NCI-H446 treated with DMSO at 0.1 percent for 48 hours (cell line): ENCODE results near the gene NEURL3.

Experiments
- DNase-seq: peaks from one replicate; lab custom pipeline; 2025; lab: John Stamatoyannopoulos, UW

Gene NEURL3

GRCh38 chr2:96527286-96528005, 22.3 kb upstream of the NEURL3 start:
- DNase-seq = no peak

DNA sequence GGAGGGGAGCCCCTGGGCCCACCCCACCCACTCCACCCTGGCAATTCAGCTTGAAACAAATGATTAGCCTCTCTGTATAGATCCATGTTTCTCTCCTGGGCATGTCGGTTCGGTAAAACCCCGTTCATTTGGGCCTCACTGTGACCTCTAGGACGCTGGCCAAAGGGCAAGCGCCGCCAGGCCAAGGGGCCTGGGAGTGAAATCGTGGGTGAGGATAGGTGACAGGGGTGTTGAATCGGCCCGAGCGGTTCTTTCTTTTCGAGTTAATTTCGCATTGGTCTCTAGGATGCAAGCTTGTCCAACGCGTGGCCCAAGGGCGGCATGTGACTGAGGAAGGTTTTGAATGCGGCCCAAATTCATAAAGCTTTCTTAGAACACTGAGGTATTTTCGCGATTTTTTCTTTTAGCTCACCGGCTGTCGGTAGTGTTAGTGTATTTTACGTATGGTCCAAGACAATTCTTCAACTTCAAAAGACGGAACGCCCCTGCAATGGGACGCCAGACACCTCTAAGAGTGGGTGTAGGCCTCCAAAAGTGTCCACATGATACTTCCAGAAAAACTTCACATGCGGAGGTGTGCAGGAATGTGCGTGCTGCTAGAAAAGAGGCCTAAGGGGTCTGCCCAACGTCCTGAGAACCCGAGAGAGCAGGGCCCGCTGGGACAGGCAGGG, 21.6 kb upstream of the NEURL3 start:
- DNase-seq = no peak

DNA sequence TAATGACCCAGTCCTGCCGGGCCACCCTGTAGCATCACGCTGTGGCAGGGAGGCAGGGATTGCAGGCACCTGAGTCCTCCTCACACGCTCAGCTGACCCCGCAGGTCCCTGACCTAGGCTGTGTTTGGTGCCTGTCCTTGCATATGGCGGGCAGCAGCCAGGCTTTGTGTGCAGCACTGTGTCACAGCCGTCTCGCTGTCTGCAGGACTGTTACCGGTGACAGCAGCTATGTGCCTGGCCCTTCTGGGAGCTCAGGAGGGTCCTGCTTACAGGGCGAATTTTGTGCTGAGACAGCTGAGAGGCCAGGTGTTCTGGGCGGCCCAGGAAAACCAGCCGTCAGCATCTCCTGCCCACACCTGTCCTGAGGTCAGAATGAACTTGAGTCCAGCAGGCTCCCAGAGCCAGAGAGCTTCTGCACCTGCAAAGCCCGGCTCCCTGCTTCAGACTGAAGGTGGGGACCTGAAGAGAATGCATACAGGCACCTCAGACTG, 21.0 kb upstream of the NEURL3 start:
- no peak for DNase-seq

- no peak for DNase-seq
Measured at GRCh38 chr2:96525211-96525507, 20.0 kb upstream of the NEURL3 start.

- no peak for DNase-seq
Measured at GRCh38 chr2:96524482-96525210, 19.5 kb upstream of the NEURL3 start.

- DNase-seq = no peak
Measured at GRCh38 chr2:96523659-96524481, 18.7 kb upstream of the NEURL3 start.

DNA sequence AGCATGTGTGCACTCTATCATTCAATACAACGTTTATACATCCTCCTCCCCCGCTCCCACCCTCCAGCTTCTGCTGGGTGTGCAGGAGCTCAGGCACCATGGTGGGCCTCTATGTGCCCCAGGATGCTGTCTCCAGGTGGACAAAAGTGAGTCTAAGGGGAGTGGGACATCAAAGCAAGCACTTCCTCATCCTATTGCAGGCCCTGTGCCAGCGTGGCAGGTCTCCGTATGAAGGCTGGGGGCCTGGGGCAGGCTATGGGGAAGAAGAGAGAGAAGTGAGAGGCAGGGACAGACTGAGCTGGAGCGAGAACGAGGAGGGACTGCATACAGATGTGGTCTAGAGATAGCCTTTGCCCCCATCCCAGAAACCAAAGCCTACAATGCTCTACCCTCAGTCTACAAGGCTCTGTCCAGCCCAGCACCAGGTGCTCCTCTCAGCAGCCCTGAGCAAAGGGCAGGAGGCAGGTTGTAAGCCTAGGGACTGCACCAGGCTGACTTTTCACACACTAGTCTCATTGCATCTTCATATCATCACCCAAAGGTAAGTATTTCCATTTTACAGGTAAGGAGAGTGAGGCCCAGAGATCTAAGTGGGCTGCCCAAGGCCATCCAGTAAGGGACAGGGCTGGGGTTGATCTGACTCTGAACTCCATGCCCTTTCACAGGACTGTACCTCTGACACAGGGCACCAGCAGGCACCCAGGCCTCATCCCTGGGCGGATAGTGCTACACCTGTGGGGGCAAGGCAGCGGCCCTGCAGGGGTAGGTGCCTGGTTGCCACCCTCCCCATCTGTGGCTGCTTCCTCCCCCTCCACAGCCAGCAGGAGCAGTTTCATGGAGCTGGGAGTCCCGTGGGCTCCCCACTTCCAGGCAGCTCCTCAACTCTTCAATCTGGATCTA, 17.4 kb upstream of the NEURL3 start:
- no peak for DNase-seq

- no peak for DNase-seq
Measured at GRCh38 chr2:96521219-96521618, 16.1 kb upstream of the NEURL3 start.

GRCh38 chr2:96520697-96521096, 15.5 kb upstream of the NEURL3 start:
- no peak for DNase-seq

DNA sequence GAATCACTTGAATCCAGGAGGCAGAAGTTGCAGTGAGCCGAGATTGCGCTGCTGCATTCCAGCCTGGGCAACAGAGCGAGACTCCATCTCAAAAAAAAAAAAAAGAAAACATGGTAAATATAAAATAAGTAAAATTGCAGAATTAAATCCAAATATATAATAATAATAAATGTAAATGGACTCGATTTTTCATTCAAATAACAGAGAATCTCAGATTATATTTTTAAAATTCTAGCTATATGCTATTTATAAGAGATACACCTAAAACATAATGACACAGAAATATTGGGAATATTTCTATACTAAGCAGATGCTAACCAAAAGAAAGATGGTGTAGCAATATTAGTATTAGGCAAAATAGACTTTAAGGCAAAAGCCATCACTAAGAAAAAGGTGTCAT, 15.1 kb upstream of the NEURL3 start:
- no peak for DNase-seq

- DNase-seq = no peak
Measured at GRCh38 chr2:96517079-96517478, 11.9 kb upstream of the NEURL3 start.

DNA sequence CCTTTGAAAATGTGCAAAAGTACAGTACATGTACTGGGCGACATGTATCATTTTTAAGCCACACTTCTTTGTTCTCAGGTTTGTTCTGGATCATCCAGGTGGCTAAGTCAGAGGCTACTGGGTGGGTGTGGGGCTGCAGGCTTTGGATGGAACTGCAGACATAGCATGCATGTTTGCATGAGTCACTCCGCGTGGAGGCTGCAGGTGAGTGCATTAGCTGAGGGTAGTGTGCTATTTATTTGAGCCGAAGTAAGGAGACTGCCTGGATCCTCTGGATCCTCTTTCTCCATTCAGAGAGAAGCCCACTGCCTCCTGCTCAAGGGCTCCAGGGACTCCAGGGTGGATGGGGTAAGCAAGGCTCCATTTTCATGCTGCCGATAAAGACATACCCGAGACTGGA, 9.4 kb upstream of the NEURL3 start:
- no peak for DNase-seq

GRCh38 chr2:96512341-96512740, 7.2 kb upstream of the NEURL3 start:
- DNase-seq = no peak

DNA sequence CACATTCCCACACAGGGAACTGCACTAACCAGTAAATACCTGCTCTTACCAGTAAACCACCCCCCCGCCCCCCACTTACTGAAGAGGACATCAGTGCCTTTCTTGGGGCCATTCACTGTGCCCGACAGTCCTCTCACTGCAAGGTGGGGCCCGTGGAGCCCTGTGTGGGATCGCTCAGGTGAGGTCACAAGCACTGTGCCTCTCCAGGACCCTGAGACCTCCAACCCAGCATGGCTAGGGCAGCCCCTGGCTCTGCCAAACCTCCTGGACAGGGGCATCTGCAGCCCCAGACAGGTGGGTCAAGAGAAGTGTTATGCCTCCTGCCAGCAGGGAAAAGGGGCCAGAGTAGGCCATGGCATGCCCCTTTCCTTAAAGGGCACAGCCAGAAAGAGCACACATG, 6.7 kb upstream of the NEURL3 start:
- no peak for DNase-seq

DNA sequence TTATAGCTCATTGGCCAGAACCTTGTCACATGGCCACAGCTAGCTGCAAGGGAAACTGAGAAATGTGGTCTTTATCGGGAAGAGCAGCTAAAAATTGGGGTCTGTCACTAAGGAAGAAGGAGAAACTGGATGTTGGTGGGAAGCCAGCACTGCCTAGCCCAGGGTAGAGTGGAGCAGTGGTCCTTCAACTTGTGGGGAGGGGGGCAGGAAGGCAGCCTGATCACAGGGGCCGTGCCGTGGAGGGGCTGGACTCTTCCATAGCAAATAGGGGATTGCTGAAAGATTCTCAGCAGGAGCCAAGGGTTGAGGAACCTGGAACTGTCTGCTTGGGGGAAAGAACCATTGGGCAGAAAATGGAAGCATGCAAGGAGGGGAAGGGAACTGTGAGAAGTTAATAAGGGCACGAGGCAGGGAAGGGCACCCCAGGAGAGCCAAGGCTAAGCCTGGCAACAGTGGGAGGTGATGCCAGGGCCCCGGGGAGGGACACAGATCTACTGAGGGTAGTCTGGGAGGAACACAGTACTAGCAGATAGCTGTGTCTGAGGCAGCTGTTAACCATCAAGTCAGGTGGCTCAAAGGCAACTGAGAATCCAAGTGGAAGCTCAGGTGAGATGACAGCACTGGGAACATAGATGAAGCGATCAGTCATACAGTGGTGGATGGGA, 5.9 kb upstream of the NEURL3 start:
- no peak for DNase-seq

- DNase-seq = no peak
Measured at GRCh38 chr2:96509847-96510230, 4.7 kb upstream of the NEURL3 start.

- DNase-seq = peak; percentile 53
Measured at GRCh38 chr2:96509114-96509846, 4.1 kb upstream of the NEURL3 start.

DNA sequence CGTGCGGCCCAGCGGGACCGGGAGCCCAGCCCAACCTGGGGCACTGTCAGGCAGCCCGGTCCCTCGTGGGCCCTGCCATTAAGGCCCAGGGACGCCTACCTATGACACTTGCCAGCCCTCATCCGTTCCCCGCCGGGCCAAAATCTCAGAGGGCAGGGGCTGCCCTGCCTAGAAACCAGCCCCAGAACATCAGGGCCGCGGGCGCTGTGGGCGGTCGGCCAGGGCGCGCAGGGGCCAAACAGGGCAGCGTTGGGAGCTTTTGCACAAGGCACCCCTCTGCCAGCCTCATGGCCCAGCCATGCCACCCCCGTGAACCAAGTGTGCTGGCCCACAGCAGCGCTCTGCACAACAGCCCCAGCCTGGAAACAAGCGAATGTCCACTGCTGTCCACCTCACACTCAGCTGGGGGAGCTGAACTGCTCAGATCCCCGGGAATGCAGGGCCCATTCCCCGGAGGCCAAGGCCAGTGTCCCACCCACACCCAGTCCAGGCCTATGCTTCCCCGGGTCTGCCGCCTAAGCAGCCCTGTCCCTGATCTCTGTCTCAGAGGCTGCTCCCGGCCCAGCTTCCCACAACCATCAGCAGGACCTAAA, 3.5 kb upstream of the NEURL3 start:
- no peak for DNase-seq

- DNase-seq = no peak
Measured at GRCh38 chr2:96507957-96508520, 2.9 kb upstream of the NEURL3 start.
